ENCODE results near the gene CLDN14. TPM values are rescaled to one million over a fixed set of nuclear protein-coding genes. Genes with fewer than 3 reads are reported as not detected.
A peak's percentile ranks its signal among the peaks of the same experiment; 100 is the strongest.
"Not testable (repeated sequence)": the region's sequence is repeated elsewhere in the genome, so short reads cannot be mapped to it uniquely, and the experiment has no call there.

Gene CLDN14
- total RNA-seq, 1 donor from 2014 or later = not detected

GRCh38 chr21:36478207-36478701 lies 1.7 kb downstream of the CLDN14 start:
- no peak for DNase-seq (ENCODE audit: low spot score)
- no peak overlapping the region for H3K27ac Mint-ChIP-seq

GRCh38 chr21:36477559-36477958 lies 2.4 kb downstream of the CLDN14 start:
- H3K27ac Mint-ChIP-seq = no peak overlapping the region
- H3K4me1 ChIP-seq = no peaks in the 10 kb centered on the region
- DNase-seq (ENCODE audit: low spot score) = no peak
- no peaks in the 10 kb centered on the region for H3K9me3 ChIP-seq (ENCODE audit: low read depth)
- H3K27me3 ChIP-seq = no peaks in the 10 kb centered on the region
- H3K36me3 Mint-ChIP-seq = no peaks in the 10 kb centered on the region
- no peaks in the 10 kb centered on the region for H3K36me3 ChIP-seq
- H3F3A ChIP-seq (ENCODE audit: low read depth) = no peaks in the 10 kb centered on the region
- H3K27me3 Mint-ChIP-seq (ENCODE audit: insufficient read depth, low read depth) = no peaks in the 10 kb centered on the region
- no peak overlapping the region for H3K4me3 Mint-ChIP-seq
- no peak overlapping the region for H3K27ac ChIP-seq
- H2AFZ ChIP-seq (replicated peaks) = no peak overlapping the region
- no peaks in the 10 kb centered on the region for H4K20me1 ChIP-seq (ENCODE audit: low read depth)
- H3K4me2 ChIP-seq = no peak overlapping the region
- H3K9me3 Mint-ChIP-seq = peaks cover 5% of the 10 kb centered on the region
- TF ChIP-seq CTCF (IDR thresholded peaks at IDR 0.05) = no peak
- no peak overlapping the region for H3K9ac ChIP-seq
- no peaks in the 10 kb centered on the region for H3K79me2 ChIP-seq (ENCODE audit: low read depth)
- peaks cover 5% of the 10 kb centered on the region for H3K4me1 Mint-ChIP-seq
- H3K4me3 ChIP-seq = no peak overlapping the region

More at GRCh38 chr21:36478207-36478701, 1.7 kb downstream of the CLDN14 start:
- no peak overlapping the region for H3K9ac ChIP-seq
- no peaks in the 10 kb centered on the region for H4K20me1 ChIP-seq (ENCODE audit: low read depth)
- peaks cover 4% of the 10 kb centered on the region for H3K9me3 Mint-ChIP-seq
- H3K4me2 ChIP-seq = no peak overlapping the region
- TF ChIP-seq CTCF (IDR thresholded peaks at IDR 0.05) (no peak), EZH2phosphoT487 (IDR thresholded peaks at IDR 0.05) (no peak), EZH2 (IDR thresholded peaks at IDR 0.05) (no peak)
- no peak overlapping the region for H3K27ac ChIP-seq
- H3K4me3 ChIP-seq = no peak overlapping the region
- peak overlapping the region; percentile 29 for H2AFZ ChIP-seq (replicated peaks)
- no peaks in the 10 kb centered on the region for H3K4me1 ChIP-seq
- H3K27me3 ChIP-seq = no peaks in the 10 kb centered on the region
- no peak overlapping the region for H3K4me3 Mint-ChIP-seq
- peaks cover 5% of the 10 kb centered on the region for H3K4me1 Mint-ChIP-seq
- no peaks in the 10 kb centered on the region for H3K9me3 ChIP-seq (ENCODE audit: low read depth)
- H3F3A ChIP-seq (ENCODE audit: low read depth) = no peaks in the 10 kb centered on the region
- H3K27me3 Mint-ChIP-seq (ENCODE audit: insufficient read depth, low read depth) = peaks cover 2% of the 10 kb centered on the region
- H3K36me3 ChIP-seq = no peaks in the 10 kb centered on the region
- no peaks in the 10 kb centered on the region for H3K36me3 Mint-ChIP-seq
- H3K79me2 ChIP-seq (ENCODE audit: low read depth) = no peaks in the 10 kb centered on the region

GRCh38 chr21:36477001-36477400 lies 2.9 kb downstream of the CLDN14 start:
- no peaks in the 10 kb centered on the region for H3K79me2 ChIP-seq (ENCODE audit: low read depth)
- H3K4me2 ChIP-seq = no peak overlapping the region
- no peaks in the 10 kb centered on the region for H3K36me3 ChIP-seq
- H3K4me3 Mint-ChIP-seq = no peak overlapping the region
- H3K36me3 Mint-ChIP-seq = no peaks in the 10 kb centered on the region
- H3K27me3 Mint-ChIP-seq (ENCODE audit: insufficient read depth, low read depth) = no peaks in the 10 kb centered on the region
- H3K9me3 Mint-ChIP-seq = peaks cover 5% of the 10 kb centered on the region
- H2AFZ ChIP-seq (replicated peaks) = no peak overlapping the region
- H3K9me3 ChIP-seq (ENCODE audit: low read depth) = no peaks in the 10 kb centered on the region
- no peak overlapping the region for H3K9ac ChIP-seq
- H3K4me3 ChIP-seq = no peak overlapping the region
- no peak for DNase-seq (ENCODE audit: low spot score)
- H3K27ac Mint-ChIP-seq = no peak overlapping the region
- no peaks in the 10 kb centered on the region for H4K20me1 ChIP-seq (ENCODE audit: low read depth)
- no peaks in the 10 kb centered on the region for H3K27me3 ChIP-seq
- H3F3A ChIP-seq (ENCODE audit: low read depth) = no peaks in the 10 kb centered on the region
- peaks cover 5% of the 10 kb centered on the region for H3K4me1 Mint-ChIP-seq
- no peaks in the 10 kb centered on the region for H3K4me1 ChIP-seq
- no peak overlapping the region for H3K27ac ChIP-seq
- TF ChIP-seq EZH2 (IDR thresholded peaks at IDR 0.05) = no peak
- TF ChIP-seq CTCF (IDR thresholded peaks at IDR 0.05) = no peak
- TF ChIP-seq EZH2phosphoT487 (IDR thresholded peaks at IDR 0.05) = no peak

GRCh38 chr21:36476541-36476940 lies 3.4 kb downstream of the CLDN14 start:
- DNase-seq (ENCODE audit: low spot score); H3K4me1 ChIP-seq; H3K9ac ChIP-seq; H3K4me1 Mint-ChIP-seq; H3K27ac Mint-ChIP-seq; H3K4me3 Mint-ChIP-seq; H3K4me2 ChIP-seq; H3K79me2 ChIP-seq (ENCODE audit: low read depth); H3K36me3 ChIP-seq; H3K36me3 Mint-ChIP-seq; H3K27ac ChIP-seq; H3K4me3 ChIP-seq; H4K20me1 ChIP-seq (ENCODE audit: low read depth); H3K27me3 ChIP-seq; H2AFZ ChIP-seq (replicated peaks); H3K9me3 Mint-ChIP-seq; H3K27me3 Mint-ChIP-seq (ENCODE audit: insufficient read depth, low read depth); H3F3A ChIP-seq (ENCODE audit: low read depth); H3K9me3 ChIP-seq (ENCODE audit: low read depth): not testable (repeated sequence)

Measured in neural progenitor cell (in vitro differentiated cells).